HG03378 (cell line): ENCODE measurements around the gene PEBP1.

Experiments
- ATAC-seq: cut with Tn5 transposase; IDR thresholded peaks from one replicate; pipeline ENCODE4 v1.9.1; 2021; ENCODE audit warnings: mild to moderate bottlenecking, moderate library complexity; ENCODE audit not compliant: unreplicated experiment

PEBP1 gene

DNA sequence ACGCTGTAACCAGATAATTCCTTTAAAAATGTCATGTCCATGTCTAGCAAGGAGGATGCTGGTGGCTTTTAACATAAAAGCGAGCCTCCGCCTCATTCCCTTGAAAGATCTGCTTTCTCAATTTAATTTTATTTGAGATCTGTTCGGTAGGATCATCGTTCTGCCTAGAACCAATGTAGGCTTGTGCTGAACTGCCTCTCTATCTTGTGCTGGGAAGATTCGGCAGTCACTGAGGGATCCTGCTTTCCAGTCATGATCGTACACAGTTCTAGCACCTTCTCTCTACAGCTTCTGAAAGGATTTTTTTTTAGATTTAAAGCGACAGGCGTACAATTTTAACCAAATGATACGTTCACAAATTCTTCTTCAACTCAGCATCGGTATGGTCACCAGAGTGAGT, 54.3 kb downstream of the PEBP1 start:
- ATAC-seq, result no peak

DNA sequence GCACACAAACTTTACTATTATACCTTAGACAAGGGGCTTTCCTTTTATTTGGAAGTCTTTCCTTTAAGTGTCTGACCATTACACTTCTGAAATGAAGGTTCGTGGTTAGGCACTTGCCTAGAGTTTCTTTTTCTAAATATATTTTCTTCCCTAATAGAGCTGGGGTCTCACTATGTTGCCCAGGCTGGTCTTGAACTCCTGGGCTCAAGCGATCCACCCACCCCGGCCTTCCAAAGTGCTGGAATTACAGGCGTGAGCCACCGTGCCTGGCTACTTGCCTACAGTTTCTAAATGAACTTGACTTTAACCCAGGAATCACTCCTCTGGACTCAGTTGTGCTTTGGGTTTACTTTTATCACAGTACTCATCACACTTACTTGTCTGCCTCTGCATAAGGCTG, 57.6 kb downstream of the PEBP1 start:
- ATAC-seq, result no peak

DNA sequence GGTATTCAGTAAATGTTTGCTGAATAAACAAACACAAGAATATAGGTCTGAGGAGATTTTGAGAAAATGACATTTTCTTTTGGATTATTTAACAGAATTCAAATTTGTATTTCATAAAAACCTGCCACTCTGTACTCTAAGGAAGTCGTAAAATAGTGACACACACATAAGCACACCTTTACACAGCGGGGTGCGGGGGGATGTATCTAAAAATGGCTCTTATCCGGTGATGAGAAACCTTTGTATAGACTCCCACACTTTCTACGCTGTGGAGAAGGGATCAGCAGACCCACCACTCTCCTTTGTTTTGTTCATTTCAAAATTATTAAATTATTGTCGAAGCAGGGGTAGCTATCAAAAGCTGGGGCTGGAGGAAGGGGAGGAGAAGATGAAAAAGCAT, 58.0 kb downstream of the PEBP1 start:
- ATAC-seq, result no peak
